GM10847 (cell line): ENCODE data around the gene PAK5.

Experiments used
- POLR2A ChIP-seq: IDR thresholded peaks from 2 replicates; pipeline ENCODE4 v1.6.1; 2011; ENCODE audit not compliant: insufficient read length; ENCODE audit errors: extremely low read depth

The PAK5 gene

GRCh38 chr20:9551808-9552550 lies 286.9 kb downstream of the PAK5 start:
- no peak for TF ChIP-seq POLR2A

- no peak for TF ChIP-seq POLR2A
Measured at GRCh38 chr20:9550871-9551270, 288.0 kb downstream of the PAK5 start.

- no peak for TF ChIP-seq POLR2A
Measured at GRCh38 chr20:9550283-9550682, 288.6 kb downstream of the PAK5 start.

GRCh38 chr20:9543214-9543613 lies 295.7 kb downstream of the PAK5 start:
- no peak for TF ChIP-seq POLR2A

- TF ChIP-seq POLR2A, result no peak
Measured at GRCh38 chr20:9535449-9535848, 303.4 kb downstream of the PAK5 start.

- no peak for TF ChIP-seq POLR2A
Measured at GRCh38 chr20:9534025-9534424, 304.9 kb downstream of the PAK5 start.

- no peak for TF ChIP-seq POLR2A
Measured at GRCh38 chr20:9532069-9532838, 306.6 kb downstream of the PAK5 start.

- no peak for TF ChIP-seq POLR2A
Measured at GRCh38 chr20:9531581-9531980, 307.3 kb downstream of the PAK5 start.

GRCh38 chr20:9523636-9524035 lies 315.2 kb downstream of the PAK5 start:
- TF ChIP-seq POLR2A, result no peak

- no peak for TF ChIP-seq POLR2A
Measured at GRCh38 chr20:9520086-9520485, 318.8 kb downstream of the PAK5 start.

GRCh38 chr20:9518576-9519175 lies 320.2 kb downstream of the PAK5 start:
- no peak for TF ChIP-seq POLR2A

- no peak for TF ChIP-seq POLR2A
Measured at GRCh38 chr20:9517297-9518162, 321.3 kb downstream of the PAK5 start.

GRCh38 chr20:9516234-9516871 lies 322.5 kb downstream of the PAK5 start:
- no peak for TF ChIP-seq POLR2A

- no peak for TF ChIP-seq POLR2A
Measured at GRCh38 chr20:9515741-9516233, 323.1 kb downstream of the PAK5 start.

- TF ChIP-seq POLR2A, result no peak
Measured at GRCh38 chr20:9515214-9515585, 323.7 kb downstream of the PAK5 start.
